ENCODE results near the gene EHBP1.

Gene EHBP1

GRCh38 chr2:63035169-63035568 is 329.7 kb downstream of the EHBP1 start:
- DNase-seq: no peak

GRCh38 chr2:63035660-63036059 is 330.1 kb downstream of the EHBP1 start:
- DNase-seq: no peak

GRCh38 chr2:63038034-63038433 is 332.5 kb downstream of the EHBP1 start:
- no peak for DNase-seq

GRCh38 chr2:63040586-63040985 is 335.1 kb downstream of the EHBP1 start:
- no peak for DNase-seq

GRCh38 chr2:63041592-63041991 is 336.1 kb downstream of the EHBP1 start:
- no peak for DNase-seq

GRCh38 chr2:63044362-63045327 is 339.1 kb downstream of the EHBP1 start:
- DNase-seq: no peak

- no peak for DNase-seq
Measured at GRCh38 chr2:63046552-63046951, 341.0 kb downstream of the EHBP1 start.

- no peak for DNase-seq
Measured at GRCh38 chr2:63046961-63047320, 341.4 kb downstream of the EHBP1 start.

- DNase-seq: peak; percentile 54
Measured at GRCh38 chr2:63047321-63048279, 342.1 kb downstream of the EHBP1 start.

- DNase-seq: peak; percentile 53
Measured at GRCh38 chr2:63048367-63049171, 343.1 kb downstream of the EHBP1 start.

GRCh38 chr2:63049211-63049969 is 343.9 kb downstream of the EHBP1 start:
- peak; percentile 49 for DNase-seq

- DNase-seq: peak; percentile 38
Measured at GRCh38 chr2:63049970-63050333, 344.4 kb downstream of the EHBP1 start.

- DNase-seq: peak; percentile 50
Measured at GRCh38 chr2:63050334-63051041, 345.0 kb downstream of the EHBP1 start, which contains the start of gene OTX1. Gene OTX1, plus strand, starts transcription at chr2:63050830. Its CDS starts 2,161 bp downstream, at chr2:63052991.

- peak; percentile 33 for DNase-seq
Measured at GRCh38 chr2:63051042-63051794, 345.7 kb downstream of the EHBP1 start.

- DNase-seq: peak; percentile 29
Measured at GRCh38 chr2:63051795-63052333, 346.4 kb downstream of the EHBP1 start.

- DNase-seq: no peak
Measured at GRCh38 chr2:63052411-63053080, 347.0 kb downstream of the EHBP1 start.

GRCh38 chr2:63053081-63053888 is 347.8 kb downstream of the EHBP1 start:
- peak; percentile 26 for DNase-seq

- peak; percentile 39 for DNase-seq
Measured at GRCh38 chr2:63053889-63054602, 348.5 kb downstream of the EHBP1 start.
